Upper lobe of left lung (tissue), 6 donors: ENCODE results near the gene MATCAP1. TPM values are rescaled to one million over a fixed set of nuclear protein-coding genes. Genes with fewer than 3 reads are reported as not detected.

Source experiments
- ATAC-seq, 2 donors: fragments of 200-7000 bp; cut with Tn5 transposase; one replicate each; pipeline ENCODE4 v1.9.1; 2022; ENCODE audit warnings: mild to moderate bottlenecking in 2 of 2, moderate library complexity in 2 of 2; ENCODE audit not compliant: low FRiP score in 2 of 2
- DNase-seq, 2 donors: peaks; one replicate each; pipeline ENCODE4 v3.0.0-alpha.2; 2019 to 2020
- H3K27ac ChIP-seq, 4 donors: fragments of 200-600 bp; sonication (generic); one replicate each; pipeline ENCODE4 v1.5.1; 2016 to 2019
- H3K27me3 ChIP-seq, 4 donors: fragments of 200-600 bp; sonication (generic); one replicate each; pipeline ENCODE4 v1.5.1; 2017 to 2019
- H3K36me3 ChIP-seq, 4 donors: fragments of 200-600 bp; sonication (generic); one replicate each; pipeline ENCODE4 v1.5.1; 2016 to 2019
- H3K4me1 ChIP-seq, 4 donors: fragments of 200-600 bp; sonication (generic); one replicate each; pipeline ENCODE4 v1.5.1; 2018 to 2019
- H3K4me3 ChIP-seq, 4 donors: fragments of 200-600 bp; sonication (generic); one replicate each; pipeline ENCODE4 v1.5.1; 2017 to 2019; ENCODE audit warnings: mild to moderate bottlenecking in 2 of 4, moderate library complexity in 1 of 4
- H3K9me3 ChIP-seq, 4 donors: fragments of 200-600 bp; sonication (generic); one replicate each; pipeline ENCODE4 v1.5.1; 2018 to 2019
- EP300 ChIP-seq, 4 donors: sonication (generic); formaldehyde crosslinking; IDR thresholded peaks; one replicate each; pipeline ENCODE4 v1.5.1; 2017; ENCODE audit warnings: antibody characterized with exemption in 4 of 4, control low read depth in 2 of 4
- POLR2A ChIP-seq, 4 donors: fragments of 450-650 bp; IDR thresholded peaks; one replicate each; pipeline ENCODE4 v1.5.1; 2016 to 2017; ENCODE audit warnings: antibody characterized with exemption in 4 of 4, mild to moderate bottlenecking in 2 of 4
- POLR2AphosphoS5 ChIP-seq, 2 donors: sonication (generic); formaldehyde crosslinking; IDR thresholded peaks; one replicate each; pipeline ENCODE4 v1.5.1; 2017; ENCODE audit warnings: antibody characterized with exemption in 2 of 2
- WGBS, 2 donors: methylation state at CpG; one replicate each; pipeline ENCODE4 v1.1.5; 2017 to 2018; 5-methylcytosine and 5-hydroxymethylcytosine counted together
- total RNA-seq, 6 donors: library from RNA; depleted of rRNA in 4 of 6; stranded (reverse); fragments of >200 nt in 4 of 6; gene quantifications; one replicate each; pipeline versions ENCODE4 v1.1.0 to v1.2.1, GENCODE V29; 2016 to 2021
- TF ChIP-seq, protein P1 (sequence below), 6 experiments: fragments of 450-650 bp in 4 of 6; fragments of 200-600 bp in 2 of 6; sonication (generic) in 2 of 6; IDR thresholded peaks; one replicate each; pipeline ENCODE4 v1.5.1; 2016 to 2019; ENCODE audit warnings: antibody characterized with exemption in 6 of 6
- donor health status: DM: no; HTN: no; CAD: no; lungs with moderate emphysema.
- donor health status: DM: no; HTN: yes; CAD: no; lungs with severe emphysema.

MATCAP1 gene
- total RNA-seq, 6 donors from 2014 or later = 9.1 to 147 (median 31.1) TPM

DNA sequence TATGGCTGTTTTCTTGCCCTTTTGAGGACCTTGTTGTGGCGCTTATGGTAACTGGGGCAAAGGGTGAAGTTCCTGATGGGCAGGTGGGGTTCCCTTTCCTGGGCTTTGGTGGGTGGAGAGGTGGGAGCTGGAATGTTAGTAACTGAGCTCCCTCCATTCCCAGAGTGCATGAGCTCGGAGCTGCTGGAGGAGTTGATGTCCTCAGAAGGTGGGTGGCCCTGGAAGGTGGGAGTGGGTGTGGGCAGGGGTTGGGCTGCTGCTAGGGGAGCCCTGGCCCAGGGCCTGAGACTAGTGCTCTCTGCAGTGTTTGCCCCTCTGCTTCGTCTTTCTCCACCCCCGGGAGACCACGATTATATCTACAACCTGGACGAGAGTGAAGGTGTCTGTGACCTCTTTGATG lies 13.9 kb upstream of the MATCAP1 start:
- Histone ChIP-seq H3K4me3 (no peak overlapping the region), H3K27ac (peak overlapping the region in 3 of 4 donors; percentile 17 to 78 (median 73))

DNA sequence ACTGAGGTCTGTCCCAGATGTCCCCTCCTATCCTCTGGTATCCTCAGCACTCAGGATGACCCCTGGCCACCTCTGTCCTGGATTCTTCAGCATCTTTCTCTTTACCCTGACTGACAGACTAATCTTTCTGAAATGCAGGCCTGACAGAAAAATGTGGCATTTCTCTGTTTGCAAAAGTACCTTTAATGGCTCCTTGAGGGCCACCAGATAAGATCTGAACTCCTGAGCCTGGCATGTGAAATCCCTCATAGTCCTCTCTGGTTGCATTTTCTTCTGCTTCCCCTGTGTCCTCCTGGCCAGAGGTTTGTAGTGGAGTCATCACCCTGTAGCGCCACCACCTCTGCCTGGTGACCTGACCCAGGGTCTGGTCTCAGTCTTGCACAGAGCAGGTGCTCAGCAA lies 13.1 kb upstream of the MATCAP1 start:
- TF ChIP-seq EP300 (IDR thresholded peaks at IDR 0.05) (no peak), POLR2AphosphoS5 (IDR thresholded peaks at IDR 0.05) (no peak), POLR2A (IDR thresholded peaks at IDR 0.05) (no peak)
- TF ChIP-seq, protein P1, sequence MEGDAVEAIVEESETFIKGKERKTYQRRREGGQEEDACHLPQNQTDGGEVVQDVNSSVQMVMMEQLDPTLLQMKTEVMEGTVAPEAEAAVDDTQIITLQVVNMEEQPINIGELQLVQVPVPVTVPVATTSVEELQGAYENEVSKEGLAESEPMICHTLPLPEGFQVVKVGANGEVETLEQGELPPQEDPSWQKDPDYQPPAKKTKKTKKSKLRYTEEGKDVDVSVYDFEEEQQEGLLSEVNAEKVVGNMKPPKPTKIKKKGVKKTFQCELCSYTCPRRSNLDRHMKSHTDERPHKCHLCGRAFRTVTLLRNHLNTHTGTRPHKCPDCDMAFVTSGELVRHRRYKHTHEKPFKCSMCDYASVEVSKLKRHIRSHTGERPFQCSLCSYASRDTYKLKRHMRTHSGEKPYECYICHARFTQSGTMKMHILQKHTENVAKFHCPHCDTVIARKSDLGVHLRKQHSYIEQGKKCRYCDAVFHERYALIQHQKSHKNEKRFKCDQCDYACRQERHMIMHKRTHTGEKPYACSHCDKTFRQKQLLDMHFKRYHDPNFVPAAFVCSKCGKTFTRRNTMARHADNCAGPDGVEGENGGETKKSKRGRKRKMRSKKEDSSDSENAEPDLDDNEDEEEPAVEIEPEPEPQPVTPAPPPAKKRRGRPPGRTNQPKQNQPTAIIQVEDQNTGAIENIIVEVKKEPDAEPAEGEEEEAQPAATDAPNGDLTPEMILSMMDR (IDR thresholded peaks at IDR 0.05) = no peak
- Histone ChIP-seq H3K27ac (no peak overlapping the region), H3K9me3 (no peaks in the 10 kb centered on the region), H3K36me3 (peaks cover 20 to 84% (median 72%) of the 10 kb centered on the region in 4 donors), H3K27me3 (no peaks in the 10 kb centered on the region), H3K4me1 (peaks cover 28 to 57% (median 33%) of the 10 kb centered on the region in 4 donors), H3K4me3 (no peak overlapping the region)
- 89 to 100% methylated on average over 1 of the region's 1 CpG for WGBS, 2 donors
- ATAC-seq = no peak
- no peak for DNase-seq

More for the DNA sequence above, 13.9 kb upstream of the MATCAP1 start:
- DNase-seq (no peak), ATAC-seq (no peak)
- Histone ChIP-seq H3K9me3 (no peaks in the 10 kb centered on the region), H3K27me3 (no peaks in the 10 kb centered on the region), H3K4me1 (peaks cover 26 to 53% (median 30%) of the 10 kb centered on the region in 4 donors), H3K36me3 (peaks cover 26 to 93% (median 80%) of the 10 kb centered on the region in 4 donors)
- no peak for TF ChIP-seq POLR2A (IDR thresholded peaks at IDR 0.05)
- no peak for TF ChIP-seq EP300 (IDR thresholded peaks at IDR 0.05)
- TF ChIP-seq, protein P1 (IDR thresholded peaks at IDR 0.05) = no peak
- TF ChIP-seq POLR2AphosphoS5 (IDR thresholded peaks at IDR 0.05) = no peak
- 75 to 78% methylated on average over 6 of the region's 6 CpGs for WGBS, 2 donors

DNA sequence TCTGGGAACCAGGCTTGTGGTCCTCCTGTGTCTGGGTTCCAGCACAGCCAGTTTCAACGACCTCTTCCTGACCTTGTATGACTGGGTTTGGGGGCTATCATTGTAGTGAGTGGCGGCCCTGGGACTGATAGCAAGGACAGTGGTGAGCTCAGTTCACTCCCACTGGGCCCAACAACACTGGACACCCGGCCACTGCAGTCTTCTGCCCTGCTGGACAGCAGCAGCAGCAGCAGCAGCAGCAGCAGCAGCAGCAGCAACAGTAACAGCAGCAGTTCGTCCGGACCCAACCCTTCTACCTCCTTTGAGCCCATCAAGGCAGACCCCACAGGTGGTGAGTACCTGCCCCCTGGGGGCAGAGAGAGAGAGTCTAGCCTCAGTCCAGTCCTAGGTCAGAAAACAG lies 11.9 kb upstream of the MATCAP1 start:
- H3K4me1 ChIP-seq = peaks cover 37 to 69% (median 43%) of the 10 kb centered on the region in 4 donors

DNA sequence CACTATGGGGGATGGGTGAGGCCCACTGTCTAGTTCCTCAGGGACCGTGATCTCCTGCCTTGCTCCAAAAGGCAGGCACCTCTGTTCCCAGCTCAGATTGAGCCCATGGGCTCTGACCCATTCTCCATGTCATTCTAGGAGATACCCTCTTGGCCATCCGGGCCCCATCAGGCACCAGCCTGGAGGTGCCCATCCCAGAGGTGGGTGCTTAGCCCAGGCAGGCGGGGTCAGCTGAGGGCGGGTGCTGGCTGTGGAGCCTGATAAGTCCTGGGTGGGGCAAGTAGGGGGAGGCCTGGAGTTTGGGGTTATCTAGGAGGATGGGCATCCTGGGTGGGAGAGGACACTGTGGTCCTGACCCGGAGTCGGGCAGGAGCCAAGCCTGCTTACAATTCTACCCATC lies 10.5 kb upstream of the MATCAP1 start:
- Histone ChIP-seq H3K4me3 (no peak overlapping the region), H3K36me3 (peaks cover 18 to 60% (median 52%) of the 10 kb centered on the region in 4 donors), H3K4me1 (peaks cover 33 to 59% (median 43%) of the 10 kb centered on the region in 4 donors), H3K27me3 (no peaks in the 10 kb centered on the region), H3K27ac (peak overlapping the region in 1 of 4 donors; percentile 21), H3K9me3 (no peaks in the 10 kb centered on the region)
- WGBS, 2 donors = 88 to 95% methylated on average over 5 to 6 of the region's 6 CpGs
- no peak for TF ChIP-seq EP300 (IDR thresholded peaks at IDR 0.05)
- TF ChIP-seq, protein P1 (IDR thresholded peaks at IDR 0.05) = no peak
- no peak for TF ChIP-seq POLR2AphosphoS5 (IDR thresholded peaks at IDR 0.05)
- no peak for TF ChIP-seq POLR2A (IDR thresholded peaks at IDR 0.05)
- DNase-seq (no peak), ATAC-seq (no peak)

More for the DNA sequence above, 11.9 kb upstream of the MATCAP1 start:
- H3K9me3 ChIP-seq = no peaks in the 10 kb centered on the region
- 80 to 89% methylated on average over 4 to 5 of the region's 5 CpGs for WGBS, 2 donors
- H3K36me3 ChIP-seq = peaks cover 18 to 74% (median 62%) of the 10 kb centered on the region in 4 donors
- no peaks in the 10 kb centered on the region for H3K27me3 ChIP-seq
- TF ChIP-seq EP300 (IDR thresholded peaks at IDR 0.05) (no peak), POLR2A (IDR thresholded peaks at IDR 0.05) (no peak), POLR2AphosphoS5 (IDR thresholded peaks at IDR 0.05) (no peak)
- TF ChIP-seq, protein P1 (IDR thresholded peaks at IDR 0.05) = no peak
- DNase-seq (no peak), ATAC-seq (no peak)
- H3K27ac ChIP-seq = no peak overlapping the region
- no peak overlapping the region for H3K4me3 ChIP-seq

DNA sequence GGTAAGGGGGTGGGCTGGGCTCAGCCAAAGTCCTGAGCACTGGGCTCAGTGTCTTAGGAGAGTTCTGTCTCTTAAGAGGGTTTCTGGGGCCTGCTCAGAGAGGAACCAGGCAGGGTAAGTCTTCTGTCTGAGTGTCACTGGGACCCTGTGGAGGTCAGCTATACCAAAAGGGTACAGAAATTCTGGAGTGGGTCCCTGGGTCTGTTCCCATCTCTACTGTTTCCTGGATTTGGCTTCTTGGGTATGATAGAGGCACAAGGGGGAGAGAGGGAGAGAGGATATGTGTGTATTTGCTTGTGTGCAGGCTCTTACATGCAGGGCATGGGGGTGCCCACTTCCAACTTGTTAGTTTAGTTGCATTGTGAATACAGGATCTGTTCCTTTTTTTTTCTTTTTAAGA lies 9.8 kb upstream of the MATCAP1 start:
- Histone ChIP-seq H3K36me3 (peaks cover 18 to 54% (median 47%) of the 10 kb centered on the region in 4 donors), H3K27me3 (no peaks in the 10 kb centered on the region), H3K4me3 (peak overlapping the region in 2 of 4 donors; percentile 92 to 98), H3K4me1 (peaks cover 30 to 56% (median 38%) of the 10 kb centered on the region in 4 donors), H3K27ac (peak overlapping the region in 3 of 4 donors; percentile 81 to 89 (median 88)), H3K9me3 (no peaks in the 10 kb centered on the region)
- TF ChIP-seq EP300 (IDR thresholded peaks at IDR 0.05) (no peak), POLR2A (IDR thresholded peaks at IDR 0.05) (no peak), POLR2AphosphoS5 (IDR thresholded peaks at IDR 0.05) (no peak)
- TF ChIP-seq, protein P1 (IDR thresholded peaks at IDR 0.05) = no peak
- ATAC-seq (no peak), DNase-seq (no peak)
